ENCODE data around the gene SLC6A6. TPM values are rescaled to one million over a fixed set of nuclear protein-coding genes. Genes with fewer than 3 reads are reported as not detected.
A peak's percentile ranks its signal among the peaks of the same experiment; 100 is the strongest.

SLC6A6 gene
- total RNA-seq, 2 experiments from 2014 or later = 43.4 to 48.8 TPM

GRCh38 chr3:14418296-14419250 is 16.2 kb downstream of the SLC6A6 start:
- ChIA-PET POLR2A (no interaction called here), CTCF (no interaction called here)
- H3K9me3 Mint-ChIP-seq = no peaks in the 10 kb centered on the region
- no peak overlapping the region for H3K27ac Mint-ChIP-seq
- peaks cover 26% of the 10 kb centered on the region for H3K4me1 Mint-ChIP-seq (ENCODE audit: low read depth)
- ATAC-seq = no peak
- TF ChIP-seq, protein P1, sequence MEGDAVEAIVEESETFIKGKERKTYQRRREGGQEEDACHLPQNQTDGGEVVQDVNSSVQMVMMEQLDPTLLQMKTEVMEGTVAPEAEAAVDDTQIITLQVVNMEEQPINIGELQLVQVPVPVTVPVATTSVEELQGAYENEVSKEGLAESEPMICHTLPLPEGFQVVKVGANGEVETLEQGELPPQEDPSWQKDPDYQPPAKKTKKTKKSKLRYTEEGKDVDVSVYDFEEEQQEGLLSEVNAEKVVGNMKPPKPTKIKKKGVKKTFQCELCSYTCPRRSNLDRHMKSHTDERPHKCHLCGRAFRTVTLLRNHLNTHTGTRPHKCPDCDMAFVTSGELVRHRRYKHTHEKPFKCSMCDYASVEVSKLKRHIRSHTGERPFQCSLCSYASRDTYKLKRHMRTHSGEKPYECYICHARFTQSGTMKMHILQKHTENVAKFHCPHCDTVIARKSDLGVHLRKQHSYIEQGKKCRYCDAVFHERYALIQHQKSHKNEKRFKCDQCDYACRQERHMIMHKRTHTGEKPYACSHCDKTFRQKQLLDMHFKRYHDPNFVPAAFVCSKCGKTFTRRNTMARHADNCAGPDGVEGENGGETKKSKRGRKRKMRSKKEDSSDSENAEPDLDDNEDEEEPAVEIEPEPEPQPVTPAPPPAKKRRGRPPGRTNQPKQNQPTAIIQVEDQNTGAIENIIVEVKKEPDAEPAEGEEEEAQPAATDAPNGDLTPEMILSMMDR (IDR thresholded peaks at IDR 0.05) = no peak
- intact Hi-C loops (cut with micrococcal nuclease) = no loop called here
- no peak overlapping the region for H3K4me3 Mint-ChIP-seq
- no peaks in the 10 kb centered on the region for H3K27me3 Mint-ChIP-seq
- peaks cover 24% of the 10 kb centered on the region for H3K36me3 Mint-ChIP-seq (ENCODE audit: low read depth)
- DNase-seq = no peak

DNA sequence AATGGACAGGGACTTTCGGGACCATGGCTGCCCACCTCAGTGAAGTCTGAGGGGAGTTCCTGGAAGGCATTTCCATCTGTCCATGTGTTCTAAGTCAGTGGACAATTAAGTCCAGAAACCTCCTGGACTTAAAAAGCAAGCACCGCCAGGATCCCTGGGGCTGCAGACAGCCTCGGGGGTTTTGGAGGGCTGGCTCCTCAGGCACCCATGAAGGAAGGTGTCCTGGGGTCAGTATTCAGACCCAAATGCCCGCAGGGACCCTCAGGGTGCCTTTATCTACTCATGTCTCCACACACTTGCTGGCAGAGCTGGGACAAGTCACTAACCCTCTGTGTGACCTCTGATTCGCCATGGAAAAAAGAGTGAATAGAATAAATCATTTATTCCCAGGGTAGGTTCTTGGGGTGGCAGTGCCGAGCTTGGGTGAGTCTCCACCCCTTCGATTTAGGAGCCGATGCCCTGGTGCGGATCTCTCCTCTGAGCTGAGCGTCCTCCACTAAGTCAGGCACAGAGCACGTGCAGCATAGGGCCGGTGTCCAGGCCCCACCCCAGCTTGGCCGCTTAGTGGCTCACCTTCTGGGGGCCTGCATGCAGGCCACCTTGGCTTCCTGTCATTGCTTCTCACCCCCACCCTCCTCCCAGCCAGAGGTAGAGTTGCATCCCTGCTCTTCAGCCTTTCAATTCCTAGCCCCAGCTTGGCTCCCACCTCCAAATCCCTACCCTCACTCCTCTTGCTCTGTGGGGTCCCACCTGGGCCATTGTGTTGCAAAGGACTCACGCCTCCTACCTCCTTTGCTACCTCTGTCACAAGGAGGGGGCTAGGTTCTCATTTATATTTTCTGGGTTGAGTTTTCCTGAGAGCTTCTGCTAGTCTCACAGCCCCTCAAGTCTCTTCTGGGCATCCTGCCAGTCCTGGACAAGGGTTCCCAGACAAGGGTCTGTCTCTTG is 19.9 kb downstream of the SLC6A6 start:
- intact Hi-C loops (cut with micrococcal nuclease) = no loop called here
- ATAC-seq = no peak
- POLR2A ChIA-PET = interaction anchor here (1.3 to 12.2 kb wide), 2 partner anchors 17 to 20 kb away, joined by 5 to 112 read pairs; partner anchors contain the start of gene SLC6A6
- CTCF ChIA-PET = interaction anchor here (2.3 kb wide), 1 partner anchor 10 kb away, joined by 6 read pairs; no protein-coding TSS in a partner anchor
- Mint-ChIP-seq H3K4me1 (ENCODE audit: low read depth) (peaks cover 60% of the 10 kb centered on the region), H3K4me3 (no peak overlapping the region), H3K27ac (peak overlapping the region; percentile 75), H3K9me3 (no peaks in the 10 kb centered on the region), H3K27me3 (no peaks in the 10 kb centered on the region), H3K36me3 (ENCODE audit: low read depth) (peaks cover 23% of the 10 kb centered on the region)
- DNase-seq = no peak
- TF ChIP-seq, protein P1 (IDR thresholded peaks at IDR 0.05) = no peak

DNA sequence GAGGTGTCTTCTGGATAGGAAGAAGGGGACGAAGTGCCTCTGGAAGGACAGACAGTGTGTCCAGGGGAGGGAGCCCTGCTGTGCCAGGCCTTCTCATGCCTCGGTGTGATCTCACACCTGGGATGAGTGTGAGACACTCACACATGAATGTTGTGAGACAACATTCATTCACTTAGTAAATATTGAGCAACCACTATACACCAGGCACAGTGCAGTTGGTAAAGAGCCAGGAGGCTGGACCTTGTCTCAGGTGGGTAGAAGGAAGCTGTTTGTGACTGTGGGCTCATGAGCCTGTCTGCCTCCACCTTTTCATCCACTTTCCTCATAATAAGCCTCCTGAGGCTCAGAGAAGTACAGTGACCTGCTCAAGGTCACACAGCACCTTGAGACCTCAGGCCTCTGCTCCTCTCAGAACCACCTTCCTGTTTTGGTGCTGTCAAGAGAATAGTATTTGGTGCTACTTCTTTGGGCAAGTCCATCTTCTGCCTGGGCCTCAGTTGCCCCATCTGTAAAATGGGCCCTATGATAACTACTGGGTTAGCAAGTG is 20.9 kb downstream of the SLC6A6 start:
- intact Hi-C loops (cut with micrococcal nuclease) = no loop called here
- Mint-ChIP-seq H3K4me3 (no peak overlapping the region), H3K36me3 (ENCODE audit: low read depth) (peaks cover 14% of the 10 kb centered on the region), H3K27ac (peak overlapping the region; percentile 75), H3K4me1 (ENCODE audit: low read depth) (peaks cover 69% of the 10 kb centered on the region), H3K27me3 (no peaks in the 10 kb centered on the region), H3K9me3 (no peaks in the 10 kb centered on the region)
- CTCF ChIA-PET = interaction anchor here (2.3 kb wide), 1 partner anchor 9 kb away, joined by 6 read pairs; no protein-coding TSS in a partner anchor
- DNase-seq (no peak), ATAC-seq (no peak)
- POLR2A ChIA-PET = interaction anchor here (1.7 to 12.2 kb wide), 2 partner anchors 16 to 18 kb away, joined by 5 to 112 read pairs; partner anchors contain the start of gene SLC6A6
- TF ChIP-seq, protein P1 (IDR thresholded peaks at IDR 0.05) = no peak

- CTCF ChIA-PET = interaction anchor here (1.4 to 2.3 kb wide), 3 partner anchors 8 to 13 kb away, joined by 4 to 6 read pairs (median 4); no protein-coding TSS in a partner anchor
- TF ChIP-seq, protein P1 (IDR thresholded peaks at IDR 0.05) = no peak
Measured at GRCh38 chr3:14423963-14424362, 21.6 kb downstream of the SLC6A6 start.

More at GRCh38 chr3:14423963-14424362, 21.6 kb downstream of the SLC6A6 start:
- Mint-ChIP-seq H3K27me3 (no peaks in the 10 kb centered on the region), H3K4me1 (ENCODE audit: low read depth) (peaks cover 76% of the 10 kb centered on the region), H3K9me3 (no peaks in the 10 kb centered on the region), H3K27ac (peak overlapping the region; percentile 75), H3K36me3 (ENCODE audit: low read depth) (peaks cover 10% of the 10 kb centered on the region), H3K4me3 (no peak overlapping the region)
- intact Hi-C loops (cut with micrococcal nuclease) = no loop called here
- ATAC-seq (no peak), DNase-seq (no peak)
- POLR2A ChIA-PET = interaction anchor here (1.7 to 12.2 kb wide), 2 partner anchors 15 to 19 kb away, joined by 5 to 112 read pairs; partner anchors contain the start of gene SLC6A6
